NCI-H1048 (cell line): ENCODE measurements around the gene ANKRD11.
"Not testable (repeated sequence)": the region's sequence is repeated elsewhere in the genome, so short reads cannot be mapped to it uniquely, and the experiment has no call there.

ENCODE experiments used
- DNase-seq: peaks from one replicate; lab custom pipeline; 2025; lab: John Stamatoyannopoulos, UW

Gene ANKRD11

DNA sequence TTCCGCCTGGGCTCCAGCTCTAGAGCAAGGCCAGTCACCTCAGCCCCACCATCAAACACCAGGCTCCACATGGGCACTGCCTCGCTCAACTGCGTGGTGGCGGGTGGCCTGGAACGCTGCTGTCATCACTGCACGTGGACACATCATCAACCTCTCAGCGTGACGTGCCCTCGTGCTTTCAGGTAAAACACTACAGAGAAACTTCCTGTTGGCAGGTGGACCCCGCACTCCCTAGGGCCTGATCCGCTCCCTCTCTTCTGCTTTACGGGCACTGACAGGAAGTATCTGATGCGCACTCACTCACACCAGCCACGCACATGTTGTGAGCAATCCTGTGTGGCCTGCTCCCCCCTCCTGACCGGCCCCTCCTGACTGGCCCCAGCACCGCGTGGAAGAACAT, 87.4 kb downstream of the ANKRD11 start:
- no peak for DNase-seq

DNA sequence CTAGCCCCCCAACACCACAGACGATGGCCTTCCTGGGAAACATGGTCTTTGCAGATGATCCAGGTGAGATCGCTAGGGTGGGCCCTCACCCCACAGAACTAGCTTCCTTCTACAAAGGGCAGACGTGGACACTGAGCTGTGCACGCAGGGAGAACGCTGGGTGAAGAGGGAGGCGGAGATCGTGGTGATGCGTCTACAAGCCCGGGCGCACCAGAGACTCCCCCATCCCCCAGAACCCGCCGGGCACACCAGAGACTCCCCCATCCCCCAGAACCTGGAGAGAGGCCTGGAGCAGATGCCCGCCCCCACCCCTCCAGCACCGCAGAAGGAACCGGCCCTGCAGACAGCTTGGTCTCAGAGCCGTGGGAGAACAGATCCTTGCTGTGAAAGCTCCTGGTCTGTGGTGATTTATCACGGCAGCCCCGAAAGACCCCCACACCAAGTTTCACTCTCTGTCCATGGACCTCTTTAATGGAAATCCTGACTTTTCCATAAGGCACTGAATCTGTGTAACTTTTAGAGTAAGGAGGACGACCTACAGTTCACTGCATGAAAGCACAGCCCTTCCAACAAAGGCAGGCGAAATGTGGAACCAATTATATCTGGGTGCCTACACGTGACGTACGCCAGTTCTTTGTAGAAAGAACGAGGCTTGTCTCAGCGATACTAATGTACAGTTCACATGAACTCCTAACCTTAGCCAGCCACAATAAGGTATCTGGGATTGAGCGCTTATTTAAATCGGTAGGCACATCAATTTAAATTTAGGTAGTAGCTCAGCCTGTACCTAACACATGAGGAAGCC, 88.5 kb downstream of the ANKRD11 start:
- no peak for DNase-seq

DNA sequence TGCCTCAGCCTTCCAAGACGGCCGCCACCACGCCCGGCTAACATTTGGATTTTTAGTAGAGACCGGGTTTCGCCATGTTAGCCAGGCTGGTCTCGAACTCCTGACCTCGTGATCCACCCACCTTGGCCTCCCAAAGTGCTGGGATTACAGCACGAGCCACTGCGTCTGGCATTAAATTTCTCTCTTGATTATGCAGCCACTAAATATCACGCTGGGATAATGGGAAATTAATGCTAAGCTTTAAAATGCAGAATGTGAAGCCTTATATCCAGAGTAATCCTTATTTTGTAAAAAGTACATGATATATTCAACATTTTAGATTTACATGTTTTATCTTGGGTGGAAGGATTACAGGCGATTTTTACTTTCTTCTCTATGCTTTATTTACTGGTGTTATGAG, 89.2 kb downstream of the ANKRD11 start:
- DNase-seq = no peak

DNA sequence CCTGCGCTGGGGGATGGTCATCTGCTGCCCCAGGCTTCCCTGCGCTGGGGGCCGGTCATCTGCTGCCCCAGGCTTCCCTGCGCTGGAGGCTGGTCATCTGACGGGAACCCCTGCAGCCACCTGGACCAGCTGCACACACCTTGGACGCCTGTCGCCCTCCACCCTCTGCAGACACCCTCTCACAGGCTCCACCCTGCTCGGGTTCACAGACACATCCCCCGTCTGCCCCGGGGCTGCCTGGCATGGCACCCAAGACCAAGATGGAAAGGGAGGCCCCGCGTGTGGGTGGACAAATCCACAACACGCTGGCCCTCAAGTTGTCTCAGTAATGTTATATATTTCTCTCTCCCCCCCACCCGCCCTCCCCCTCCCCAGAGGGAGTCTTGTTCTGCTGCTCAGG, 89.6 kb downstream of the ANKRD11 start:
- DNase-seq = no peak

DNA sequence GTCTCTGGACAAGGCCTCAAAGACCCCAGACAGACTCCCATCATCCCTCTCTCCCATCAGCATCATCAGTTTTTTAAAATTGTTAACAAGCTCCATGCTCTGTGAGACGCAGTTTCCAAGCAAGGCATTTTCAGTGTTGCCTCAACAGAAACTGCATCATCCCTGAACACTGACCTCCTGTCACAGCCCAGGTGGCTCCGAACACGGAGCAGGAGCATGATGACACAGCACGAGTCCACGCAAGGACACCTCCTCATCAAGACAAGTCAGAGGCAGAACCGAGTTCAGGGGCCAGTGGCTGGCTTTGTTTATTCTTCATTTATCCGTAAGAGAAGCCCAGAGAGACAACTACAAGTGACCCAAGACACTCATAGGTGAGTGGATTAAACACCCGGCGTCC, 91.4 kb downstream of the ANKRD11 start:
- no peak for DNase-seq

DNA sequence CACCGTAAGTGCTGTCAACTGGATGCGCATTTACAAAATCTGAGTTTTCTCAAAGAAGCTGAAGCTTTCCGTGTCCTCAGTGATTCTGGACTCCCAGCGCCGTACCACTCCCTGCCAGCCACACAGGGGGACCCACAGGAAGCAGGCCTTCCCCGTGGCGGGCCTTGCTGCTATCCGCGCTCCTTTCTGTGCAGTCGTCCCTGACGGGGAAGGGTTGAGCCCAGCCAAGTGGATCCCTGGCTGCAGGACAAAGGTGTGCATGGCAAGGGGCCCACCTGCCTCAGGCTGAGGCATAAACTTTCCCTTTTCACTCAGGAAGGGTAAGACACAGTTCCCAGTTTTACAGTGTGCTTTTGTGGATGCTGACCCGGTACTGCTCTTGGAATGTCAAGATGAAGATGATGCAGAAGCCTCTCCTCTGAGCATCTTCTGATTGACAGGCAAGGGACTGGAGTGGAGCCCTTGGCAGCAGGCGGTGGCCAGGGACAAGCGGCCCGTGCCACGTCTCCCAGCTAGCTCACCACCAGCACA, 93.0 kb downstream of the ANKRD11 start:
- no peak for DNase-seq

DNA sequence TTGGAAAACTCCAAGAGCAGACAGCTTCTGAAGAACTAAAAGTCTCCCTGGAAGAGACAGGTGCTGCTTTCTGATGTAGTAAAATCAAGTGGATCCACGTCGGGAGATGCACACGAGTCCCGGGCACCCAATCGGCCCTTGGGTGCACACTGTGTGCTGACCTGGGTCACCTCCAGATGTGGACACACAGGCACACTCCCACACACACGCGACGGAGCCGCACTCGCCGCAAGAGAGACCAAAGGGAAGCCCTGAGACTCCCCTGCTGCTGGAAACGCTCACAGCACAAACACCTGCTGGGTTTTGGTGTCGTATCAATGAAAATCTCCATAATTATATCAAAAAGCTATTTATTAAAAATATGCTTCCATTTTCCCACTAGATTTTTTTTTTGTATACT, 94.2 kb downstream of the ANKRD11 start:
- DNase-seq = no peak

DNA sequence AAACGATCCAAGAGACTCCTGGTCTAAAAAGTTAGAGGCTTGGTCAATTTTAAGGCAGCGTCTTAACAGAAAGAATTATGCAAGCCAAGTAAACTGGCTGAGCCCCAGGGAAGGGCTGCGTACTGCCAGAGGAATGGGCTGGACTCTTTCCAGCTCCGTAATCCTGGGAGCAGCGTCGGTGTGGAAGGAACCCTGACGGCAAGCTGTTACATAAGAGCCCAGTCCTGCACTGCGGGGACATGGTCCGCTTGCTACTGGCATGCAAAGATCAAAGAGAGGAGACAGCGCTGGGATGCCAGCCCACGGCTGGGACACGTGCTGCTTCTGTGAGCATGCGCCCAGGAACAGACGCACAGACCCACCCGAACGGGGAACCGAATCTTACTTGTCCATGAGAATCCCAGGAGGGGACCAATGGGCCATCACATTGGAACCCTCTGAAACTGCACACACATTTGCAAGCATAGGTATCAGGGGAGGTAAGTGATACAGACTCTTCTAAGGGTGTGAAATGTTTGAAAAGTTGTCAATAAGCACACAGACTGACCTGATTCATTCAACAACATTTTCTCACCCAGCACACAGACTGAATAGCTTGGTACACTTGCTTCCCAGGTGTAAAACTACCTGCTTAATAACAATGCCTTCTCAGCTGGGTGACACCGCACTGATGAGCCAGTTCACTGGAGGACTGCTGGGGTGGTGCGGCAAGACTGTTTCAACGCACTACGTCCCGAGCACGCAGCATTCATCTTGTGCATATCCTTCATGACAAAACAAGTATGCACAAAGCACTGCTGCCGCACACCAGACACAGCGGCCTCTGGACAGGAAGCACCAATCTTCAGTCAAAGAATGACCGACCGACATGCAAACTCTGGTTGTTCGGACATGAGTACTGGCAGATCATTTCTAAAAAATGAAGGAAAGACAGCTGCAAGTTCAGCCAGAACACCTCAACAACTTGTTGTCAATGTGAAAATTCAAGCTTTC, 94.9 kb downstream of the ANKRD11 start:
- DNase-seq = no peak

DNA sequence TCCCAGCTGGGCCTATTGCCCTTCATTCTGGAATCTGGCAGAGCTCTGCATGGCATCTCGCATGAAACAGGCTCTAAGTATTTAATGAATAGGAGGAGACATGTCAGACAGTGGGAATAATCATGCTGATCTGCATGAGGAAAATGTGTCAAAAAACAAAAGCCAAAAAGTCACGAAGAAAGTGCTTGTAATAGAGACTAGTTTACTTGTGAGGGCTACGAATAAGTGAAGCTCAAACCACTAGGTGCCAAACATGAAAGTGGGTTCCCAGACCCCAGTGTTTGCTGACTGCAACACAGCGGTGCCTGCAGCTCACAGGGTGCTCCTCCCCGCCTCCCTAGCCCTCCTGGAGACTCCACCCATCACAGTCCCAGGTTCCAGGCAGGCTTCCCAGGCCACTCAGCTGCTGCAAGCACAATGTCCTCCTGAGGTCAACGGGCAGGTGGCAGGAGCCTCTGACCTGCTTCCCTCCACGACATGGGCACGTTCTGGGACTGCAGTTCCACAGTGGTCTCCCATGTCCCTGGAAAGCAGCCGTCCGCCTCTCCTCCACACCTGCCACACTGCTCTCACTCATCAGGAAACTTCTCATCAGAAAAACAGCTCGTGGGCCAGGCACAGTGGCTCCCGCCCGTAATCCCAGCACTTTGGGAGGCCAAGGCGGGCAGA, 96.5 kb downstream of the ANKRD11 start:
- DNase-seq = no peak

DNA sequence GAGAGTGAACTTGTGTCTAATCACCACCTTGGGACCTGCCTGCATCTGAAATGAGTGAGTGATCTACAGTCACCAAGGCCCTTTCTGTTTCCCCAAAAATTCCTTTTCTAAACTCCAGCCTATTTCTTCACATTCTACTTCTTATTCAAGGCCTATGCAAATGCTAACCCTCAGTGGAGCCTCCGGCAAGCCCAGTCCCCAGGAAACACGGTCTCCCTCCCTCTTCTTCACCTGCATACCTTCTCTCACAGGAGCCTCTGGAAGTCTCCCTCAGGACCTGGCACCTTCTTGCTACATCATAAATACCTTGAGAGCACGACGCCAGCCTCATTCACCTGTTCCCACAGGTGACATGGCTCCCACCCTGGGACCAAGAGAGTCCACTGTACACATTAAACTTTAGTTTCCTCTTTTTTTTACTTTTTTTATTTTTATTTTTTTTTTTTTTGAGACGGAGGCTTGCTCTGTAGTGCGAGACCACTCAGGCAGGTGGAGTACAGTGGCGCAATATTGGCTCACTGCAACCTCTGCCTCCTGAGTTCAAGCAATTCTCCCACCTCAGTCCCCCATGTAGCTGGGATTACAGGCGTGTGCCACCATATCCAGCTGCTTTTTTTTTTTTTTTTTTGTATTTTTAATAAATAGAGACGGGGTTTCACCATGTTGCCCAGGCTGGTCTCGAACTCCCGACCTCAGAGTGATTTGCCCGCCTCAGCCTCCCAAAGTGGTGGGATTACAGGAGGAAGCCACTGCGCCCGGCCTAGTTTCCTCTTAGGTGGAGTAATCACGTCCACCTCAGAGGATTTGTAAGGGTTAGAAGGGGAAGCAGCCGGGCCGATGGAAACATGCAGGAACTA, 97.3 kb downstream of the ANKRD11 start:
- no peak for DNase-seq

DNA sequence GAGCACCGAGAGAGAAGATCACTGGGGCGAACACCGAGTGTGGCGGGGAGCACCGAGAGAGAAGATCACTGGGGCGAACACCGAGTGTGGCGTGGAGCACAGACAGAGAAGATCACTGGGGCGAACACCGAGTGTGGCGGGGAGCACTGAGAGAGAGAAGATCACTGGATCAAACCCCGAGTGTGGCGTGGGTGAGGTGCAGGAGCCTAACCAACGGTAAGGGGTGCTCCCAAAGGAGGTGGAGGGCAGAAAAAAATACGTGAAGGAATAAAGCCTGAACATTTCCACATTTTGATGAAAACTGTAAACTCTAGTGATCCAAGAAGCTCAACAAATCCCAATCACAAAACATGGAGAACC, 100.2 kb downstream of the ANKRD11 start:
- not testable (repeated sequence) for DNase-seq

DNA sequence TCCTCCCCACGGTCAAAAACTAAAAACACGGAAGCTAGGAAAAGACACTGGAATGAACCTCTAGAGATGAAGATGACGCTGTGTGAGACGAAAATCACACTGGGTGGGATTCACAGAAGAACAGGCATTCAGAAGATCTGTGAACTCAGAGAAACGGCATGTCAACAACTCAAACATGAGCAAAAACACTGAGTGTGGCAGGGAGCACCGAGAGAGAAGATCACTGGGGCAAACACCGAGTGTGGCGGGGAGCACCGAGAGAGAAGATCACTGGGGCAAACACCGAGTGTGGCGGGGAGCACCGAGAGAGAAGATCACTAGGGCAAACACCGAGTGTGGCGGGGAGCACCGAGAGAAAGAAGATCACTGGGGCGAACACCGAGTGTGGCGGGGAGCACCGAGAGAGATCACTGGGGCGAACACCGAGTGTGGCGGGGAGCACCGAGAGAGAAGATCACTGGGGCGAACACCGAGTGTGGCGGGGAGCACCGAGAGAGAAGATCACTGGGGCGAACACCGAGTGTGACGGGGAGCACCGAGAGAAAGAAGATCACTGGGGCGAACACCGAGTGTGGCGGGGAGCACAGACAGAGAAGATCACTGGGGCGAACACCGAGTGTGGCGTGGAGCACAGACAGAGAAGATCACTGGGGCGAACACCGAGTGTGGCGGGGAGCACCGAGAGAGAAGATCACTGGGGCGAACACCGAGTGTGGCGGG, 100.7 kb downstream of the ANKRD11 start:
- DNase-seq = not testable (repeated sequence)

DNA sequence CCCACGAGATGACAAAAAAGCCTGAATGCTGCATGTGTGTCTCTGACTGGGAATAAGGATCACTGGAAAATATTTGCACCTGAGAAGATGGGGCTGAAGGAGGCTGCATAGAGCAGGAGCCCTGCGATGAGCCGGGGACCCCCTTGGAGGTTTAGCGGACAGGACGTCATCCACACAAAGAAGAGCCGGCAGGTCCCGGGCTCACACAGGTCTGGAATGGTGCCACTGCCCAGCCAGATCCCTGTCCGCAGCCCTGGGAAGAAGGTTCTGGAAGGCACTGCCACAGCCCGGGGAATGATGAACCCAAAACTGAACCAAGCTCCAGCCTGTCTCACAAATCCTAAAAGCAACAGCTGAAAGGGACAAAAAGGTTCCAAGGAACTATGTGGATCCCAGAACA, 101.8 kb downstream of the ANKRD11 start:
- no peak for DNase-seq

DNA sequence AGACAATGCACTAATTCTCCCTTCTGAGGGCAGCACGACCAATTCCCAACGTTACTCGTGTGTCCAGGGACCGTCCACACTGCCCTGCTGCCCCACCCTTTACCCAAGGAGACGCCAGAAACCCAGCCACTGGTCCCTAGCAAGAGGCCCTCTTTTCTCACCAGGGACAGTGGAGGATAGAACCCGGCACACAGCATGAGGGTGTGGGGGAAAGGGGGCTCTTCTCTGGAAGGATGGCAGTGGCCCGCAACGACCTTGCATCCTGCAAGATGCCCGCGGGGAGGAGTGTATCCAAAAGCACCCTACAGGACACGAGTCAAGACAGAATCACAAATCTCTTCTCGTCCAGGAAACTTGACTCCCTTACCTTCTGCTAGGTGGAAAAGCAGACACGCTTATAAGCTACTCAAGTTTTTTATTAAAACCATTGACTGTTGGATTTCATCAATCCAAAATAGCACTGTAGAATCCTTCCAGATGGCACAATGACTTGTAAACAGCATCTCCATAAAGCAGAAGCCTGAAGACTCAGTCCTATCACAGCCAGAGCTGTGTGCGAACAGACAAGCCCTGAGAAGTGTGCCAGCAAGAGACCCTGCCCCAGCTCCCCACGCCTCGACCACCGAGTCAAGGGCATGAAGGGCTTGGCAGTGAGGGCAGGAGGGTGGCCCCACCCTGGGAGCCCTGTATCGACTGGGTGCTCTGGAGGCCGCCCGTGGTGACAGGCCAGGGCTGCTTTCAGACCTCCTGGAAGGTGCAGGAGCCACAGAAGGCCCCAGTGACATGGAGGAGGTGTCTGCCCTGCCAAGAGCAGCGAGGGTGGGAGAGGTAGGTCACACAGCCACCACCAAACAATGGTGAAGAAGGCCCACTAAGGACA, 103.8 kb downstream of the ANKRD11 start:
- DNase-seq = no peak

DNA sequence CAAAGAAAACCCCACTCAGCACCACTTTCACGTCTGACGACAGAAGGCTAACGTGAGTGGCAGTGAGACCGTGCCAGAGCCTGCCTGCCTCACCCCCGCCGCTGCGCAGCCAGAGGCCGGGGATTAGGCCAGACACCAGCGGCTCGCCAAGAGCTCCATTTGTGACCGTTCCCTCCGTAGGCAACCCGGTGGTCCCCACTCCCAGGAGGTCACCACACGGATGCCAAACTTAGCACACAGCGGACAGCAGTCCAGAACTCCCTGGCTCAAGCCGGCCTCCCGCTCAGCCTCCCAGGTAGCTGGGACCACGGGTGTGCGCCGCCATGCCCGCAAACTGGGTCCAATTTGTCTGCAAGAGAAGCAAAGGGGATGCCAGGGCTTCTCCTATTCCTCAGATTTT, 104.6 kb downstream of the ANKRD11 start:
- no peak for DNase-seq

DNA sequence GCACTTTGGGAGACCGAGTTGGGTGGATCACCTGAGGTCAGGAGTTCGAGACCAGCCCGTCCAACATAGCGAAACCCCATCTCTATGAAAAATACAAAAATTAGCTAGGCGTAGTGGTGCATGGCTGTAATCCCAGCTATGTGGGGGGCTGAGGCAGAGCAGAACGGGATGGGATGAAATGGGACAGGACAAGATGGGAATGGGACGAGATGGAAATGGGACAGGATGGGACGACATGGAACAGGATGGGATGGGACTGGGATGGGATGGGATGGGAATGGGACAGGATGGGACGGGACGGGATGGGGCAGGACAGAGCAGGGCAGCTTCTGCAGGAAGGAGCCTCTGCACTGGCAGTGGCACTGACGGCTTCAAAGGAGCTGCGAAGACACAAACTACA, 106.1 kb downstream of the ANKRD11 start:
- no peak for DNase-seq

DNA sequence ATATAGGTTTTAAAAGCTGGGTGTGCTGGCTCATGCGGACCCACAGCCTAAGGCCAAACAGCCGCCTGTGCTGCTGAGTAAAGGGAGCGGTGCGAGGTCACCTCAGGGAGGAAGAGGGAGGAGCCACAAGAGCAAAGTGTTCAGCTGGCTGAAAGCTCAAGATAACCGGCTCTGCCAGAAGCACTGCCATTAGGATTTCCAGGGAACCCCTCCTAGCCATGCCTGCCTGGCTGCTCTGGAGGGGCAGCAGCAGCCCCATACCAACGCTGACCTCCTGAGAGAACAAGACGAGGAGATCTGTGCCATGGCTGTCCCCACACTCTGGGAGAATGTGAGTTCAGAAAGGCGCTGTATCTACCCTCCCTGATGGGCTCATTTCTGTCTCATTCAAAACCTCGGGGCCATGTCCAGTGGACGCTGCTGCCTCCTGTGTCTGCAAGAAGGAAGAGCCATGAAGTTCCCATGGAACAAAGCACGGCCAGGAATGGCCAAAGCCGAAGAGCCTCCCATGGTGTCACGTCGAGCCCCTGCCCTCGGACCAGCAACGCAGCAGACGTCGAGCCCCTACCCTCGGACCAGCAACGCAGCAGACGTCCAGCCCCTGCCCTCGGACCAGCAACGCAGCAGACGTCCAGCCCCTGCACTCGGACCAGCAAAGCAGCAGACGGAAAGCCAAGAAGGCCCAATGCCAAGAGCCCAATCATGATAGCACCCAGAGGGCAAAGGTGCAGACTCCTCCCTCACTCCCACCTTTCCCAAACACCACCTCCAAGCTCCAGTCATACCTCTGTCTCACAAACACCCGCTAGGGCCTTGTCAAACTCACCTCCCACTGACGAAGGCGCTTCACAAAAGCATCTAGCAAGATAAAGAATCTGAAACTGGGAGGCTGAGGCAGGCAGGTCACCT, 107.0 kb downstream of the ANKRD11 start:
- no peak for DNase-seq

DNA sequence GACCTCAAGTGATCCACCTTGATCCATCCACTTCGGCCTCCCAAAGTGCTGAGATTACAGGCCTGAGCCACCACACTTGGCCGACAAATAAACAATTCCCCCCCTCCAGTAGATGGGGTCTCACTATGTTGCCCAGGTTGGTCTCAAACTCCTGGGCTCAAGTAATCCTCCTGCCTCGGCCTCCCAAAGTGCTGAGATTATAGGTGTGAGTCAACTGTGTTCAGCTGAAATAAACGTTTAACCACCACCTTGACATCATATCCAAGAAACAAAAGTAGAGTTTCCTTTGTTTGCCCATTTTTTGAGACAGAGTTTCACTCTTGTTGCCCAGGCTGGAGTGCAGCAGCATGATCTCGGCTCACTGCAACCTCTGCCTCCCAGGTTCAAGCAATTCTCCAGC, 107.8 kb downstream of the ANKRD11 start:
- not testable (repeated sequence) for DNase-seq

DNA sequence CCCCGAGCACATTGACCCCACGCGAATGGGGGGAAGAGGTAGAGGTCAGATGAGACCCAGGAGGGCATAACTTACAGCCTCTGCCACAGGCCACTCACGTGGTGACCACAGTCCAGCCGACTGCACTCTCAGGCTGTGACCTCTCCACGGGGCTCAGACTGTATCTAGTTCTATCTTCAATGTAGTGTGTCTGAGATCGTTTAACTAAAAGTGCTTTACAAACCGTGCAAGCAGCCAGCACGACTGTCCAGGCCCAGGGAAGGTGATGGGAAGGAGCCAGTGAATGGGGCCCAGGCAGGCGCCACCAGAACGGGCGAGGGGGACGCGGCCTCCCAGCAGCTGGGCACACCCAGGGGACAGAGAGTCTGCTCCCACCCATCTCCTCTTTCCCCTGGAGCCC, 108.6 kb downstream of the ANKRD11 start:
- no peak for DNase-seq
